Stomach (tissue), 9 donors: Measurements from ENCODE around the gene CCL24. TPM values are rescaled to one million over a fixed set of nuclear protein-coding genes. Genes with fewer than 3 reads are reported as not detected.

ENCODE experiments used
- DNase-seq, 2 donors: peaks; one replicate each; pipeline versions ENCODE4 v3.0.0 to v3.0.0-alpha.2; 2013 to 2019
- H3K27ac ChIP-seq, 5 donors: fragments of 200-600 bp in 4 of 5; sonication (generic) in 4 of 5; one replicate each; pipeline ENCODE4 v1.5.1; 2013 to 2019; ENCODE audit warnings: mild to moderate bottlenecking in 1 of 5, moderate library complexity in 1 of 5
- H3K27me3 ChIP-seq, 3 donors: fragments of 200-600 bp; sonication (generic); one replicate each; pipeline ENCODE4 v1.5.1; 2017 to 2019; ENCODE audit warnings: mixed run types in 1 of 3
- H3K36me3 ChIP-seq, 4 donors: fragments of 200-600 bp; sonication (generic); 1 replicate in 3 of 4; 2 replicates in 1 of 4; pipeline ENCODE4 v1.5.1; 2016 to 2019
- H3K4me1 ChIP-seq, 4 donors: fragments of 200-600 bp; sonication (generic); one replicate each; pipeline ENCODE4 v1.5.1; 2016 to 2019
- H3K4me3 ChIP-seq, 4 donors: fragments of 200-600 bp; sonication (generic) in 3 of 4; one replicate each; pipeline ENCODE4 v1.5.1; 2016 to 2019; ENCODE audit warnings: mild to moderate bottlenecking in 1 of 4
- H3K9me3 ChIP-seq, 4 donors: fragments of 200-600 bp; sonication (generic); one replicate each; pipeline ENCODE4 v1.5.1; 2016 to 2019
- CTCF ChIP-seq, 7 experiments: fragments of 450-650 bp in 4 of 7; fragments of 200-600 bp in 3 of 7; sonication (generic) in 3 of 7; IDR thresholded peaks; one replicate each; pipeline ENCODE4 v1.5.1; 2016 to 2019; ENCODE audit warnings: antibody characterized with exemption in 7 of 7, control low read depth in 2 of 7, mild to moderate bottlenecking in 1 of 7
- EP300 ChIP-seq: sonication (generic); formaldehyde crosslinking; IDR thresholded peaks from one replicate; pipeline ENCODE4 v1.6.1; 2017; ENCODE audit warnings: antibody characterized with exemption
- POLR2A ChIP-seq, 4 donors: fragments of 450-650 bp; IDR thresholded peaks; one replicate each; pipeline ENCODE4 v1.6.1; 2016; ENCODE audit warnings: antibody characterized with exemption in 4 of 4, control low read depth in 2 of 4, mild to moderate bottlenecking in 1 of 4, moderate library complexity in 1 of 4
- POLR2AphosphoS5 ChIP-seq, 3 donors: sonication (generic); formaldehyde crosslinking; IDR thresholded peaks; one replicate each; pipeline ENCODE4 v1.6.1; 2016; ENCODE audit warnings: antibody characterized with exemption in 3 of 3
- WGBS, 5 donors: extraction: QIAGEN DNeasy Blood & Tissue Kit in 3 of 5; methylation state at CpG; one replicate each; pipeline versions ENCODE4 v1.1.5 to v1.1.7; 2013 to 2018; 5-methylcytosine and 5-hydroxymethylcytosine counted together
- intact Hi-C: fragments of 100-400 bp; cut with DNase I; formaldehyde crosslinking; loops from one replicate; pipeline ENCODE4 v1.15.1; 2023; ENCODE audit warnings: low total_unique reads
- polyA plus RNA-seq, 3 donors: library from polyadenylated mRNA; stranded (reverse); fragments of 200-250 nt; gene quantifications; one replicate each; pipeline ENCODE4 v1.2.3, GENCODE V29; 2013
- total RNA-seq, 5 donors: library from RNA; depleted of rRNA; stranded (reverse); fragments of >200 nt; gene quantifications; one replicate each; pipeline versions ENCODE4 v1.1.0 to v1.2.3, GENCODE V29; 2014 to 2016
- donor health status: healthy with polysubstance abuse.
- donor health status: Bipolar disorder and iron deficiency.
- donor health status: healthy.

The CCL24 gene
- total and polyA plus RNA-seq, 8 donors, result 2.1 to 9.1 (median 3.8) TPM; not detected in 4

GRCh38 chr7:75815418-75816064 is 1.9 kb upstream of the CCL24 start:
- intact Hi-C loops, result no loop called here
- Histone ChIP-seq H3K9me3 (no peaks in the 10 kb centered on the region), H3K27me3 (peaks cover 0 to 8% (median 0%) of the 10 kb centered on the region in 3 donors), H3K36me3 (no peaks in the 10 kb centered on the region), H3K27ac (no peak overlapping the region), H3K4me3 (no peak overlapping the region), H3K4me1 (no peaks in the 10 kb centered on the region)
- DNase-seq, result no peak
- 53 to 65% (median 55%) methylated on average over 10 of the region's 10 CpGs for WGBS, 5 donors
- TF ChIP-seq EP300, result no peak
- no peak for TF ChIP-seq POLR2A (IDR thresholded peaks at IDR 0.05)
- no peak for TF ChIP-seq CTCF (IDR thresholded peaks at IDR 0.05)
- no peak for TF ChIP-seq POLR2AphosphoS5 (IDR thresholded peaks at IDR 0.05)

- Histone ChIP-seq H3K9me3 (no peaks in the 10 kb centered on the region), H3K27ac (no peak overlapping the region), H3K27me3 (peaks cover 0 to 8% (median 0%) of the 10 kb centered on the region in 3 donors), H3K36me3 (no peaks in the 10 kb centered on the region), H3K4me3 (no peak overlapping the region), H3K4me1 (no peaks in the 10 kb centered on the region)
- 71 to 81% (median 81%) methylated on average over 8 to 13 of the region's 13 CpGs for WGBS, 5 donors
- TF ChIP-seq EP300, result no peak
- TF ChIP-seq POLR2AphosphoS5 (IDR thresholded peaks at IDR 0.05), result no peak
- TF ChIP-seq CTCF (IDR thresholded peaks at IDR 0.05), result no peak
- DNase-seq, result no peak
- intact Hi-C loops, result no loop called here
These were observed 871 bp upstream of the CCL24 start for GRCh38 chr7:75814407-75814947.

GRCh38 chr7:75813084-75813483 is 522 bp downstream of the CCL24 start:
- WGBS, 5 donors, result 35 to 55% (median 46%) methylated on average over 3 of the region's 3 CpGs
- H3K27ac ChIP-seq, result no peak overlapping the region
- no peaks in the 10 kb centered on the region for H3K36me3 ChIP-seq
- no peak overlapping the region for H3K4me3 ChIP-seq
- H3K4me1 ChIP-seq, result no peaks in the 10 kb centered on the region
- H3K27me3 ChIP-seq, result peaks cover 0 to 8% (median 0%) of the 10 kb centered on the region in 3 donors
- intact Hi-C loops, result no loop called here
- H3K9me3 ChIP-seq, result peaks cover 0 to 4% (median 2%) of the 10 kb centered on the region in 4 donors
- TF ChIP-seq POLR2AphosphoS5 (IDR thresholded peaks at IDR 0.05) (no peak), CTCF (IDR thresholded peaks at IDR 0.05) (no peak), POLR2A (IDR thresholded peaks at IDR 0.05) (no peak), EP300 (no peak)
- no peak for DNase-seq

GRCh38 chr7:75811894-75812678 is 1.5 kb downstream of the CCL24 start:
- TF ChIP-seq CTCF (IDR thresholded peaks at IDR 0.05), result no peak
- TF ChIP-seq EP300, result no peak
- no peak for TF ChIP-seq POLR2AphosphoS5 (IDR thresholded peaks at IDR 0.05)
- TF ChIP-seq POLR2A (IDR thresholded peaks at IDR 0.05), result no peak
- no peaks in the 10 kb centered on the region for H3K4me1 ChIP-seq
- peaks cover 0 to 8% (median 0%) of the 10 kb centered on the region in 3 donors for H3K27me3 ChIP-seq
- peaks cover 1 to 13% (median 11%) of the 10 kb centered on the region in 4 donors for H3K9me3 ChIP-seq
- WGBS, 5 donors, result 72 to 93% (median 86%) methylated on average over 11 of the region's 11 CpGs
- H3K27ac ChIP-seq, result no peak overlapping the region
- no peak overlapping the region for H3K4me3 ChIP-seq
- intact Hi-C loops, result no loop called here
- no peak for DNase-seq
- no peaks in the 10 kb centered on the region for H3K36me3 ChIP-seq
